Panc1 (cell line): Measurements from ENCODE around the gene PGM5.
"Not testable (repeated sequence)": the region's sequence is repeated elsewhere in the genome, so short reads cannot be mapped to it uniquely, and the experiment has no call there.

Experiments used
- CTCF ChIP-seq: fragments of 450-650 bp; IDR thresholded peaks from 2 replicates; pipeline ENCODE4 v1.5.1; 2017; ENCODE audit warnings: mild to moderate bottlenecking
- POLR2AphosphoS5 ChIP-seq: IDR thresholded peaks from 2 replicates; pipeline ENCODE4 v1.6.1; 2012; ENCODE audit warnings: mild to moderate bottlenecking, low read depth, low read length, moderate library complexity
- SIN3A ChIP-seq: IDR thresholded peaks from 2 replicates; pipeline ENCODE4 v1.6.1; 2012; ENCODE audit warnings: low read depth, mild to moderate bottlenecking, low read length, moderate library complexity, borderline replicate concordance; ENCODE audit not compliant: insufficient read depth
- TCF7L2 ChIP-seq: IDR thresholded peaks from 2 replicates; pipeline ENCODE4 v1.6.1; 2011; ENCODE audit warnings: mild to moderate bottlenecking, low read depth, low read length, inconsistent platforms
- TF ChIP-seq, protein P1 (sequence below), 2 experiments: IDR thresholded peaks; 2 replicates each; pipeline ENCODE4 v1.6.1; 2011 to 2012; ENCODE audit warnings: low read depth in 2 of 2, control low read depth in 1 of 2, low read length in 1 of 2, mild to moderate bottlenecking in 1 of 2, moderate library complexity in 1 of 2; ENCODE audit not compliant: insufficient read depth in 1 of 2

GRCh38 chr9:68375789-68376188 is 19.4 kb downstream of the PGM5 start:
- TF ChIP-seq CTCF, POLR2AphosphoS5, TCF7L2, SIN3A: not testable (repeated sequence)
- TF ChIP-seq, protein P1, sequence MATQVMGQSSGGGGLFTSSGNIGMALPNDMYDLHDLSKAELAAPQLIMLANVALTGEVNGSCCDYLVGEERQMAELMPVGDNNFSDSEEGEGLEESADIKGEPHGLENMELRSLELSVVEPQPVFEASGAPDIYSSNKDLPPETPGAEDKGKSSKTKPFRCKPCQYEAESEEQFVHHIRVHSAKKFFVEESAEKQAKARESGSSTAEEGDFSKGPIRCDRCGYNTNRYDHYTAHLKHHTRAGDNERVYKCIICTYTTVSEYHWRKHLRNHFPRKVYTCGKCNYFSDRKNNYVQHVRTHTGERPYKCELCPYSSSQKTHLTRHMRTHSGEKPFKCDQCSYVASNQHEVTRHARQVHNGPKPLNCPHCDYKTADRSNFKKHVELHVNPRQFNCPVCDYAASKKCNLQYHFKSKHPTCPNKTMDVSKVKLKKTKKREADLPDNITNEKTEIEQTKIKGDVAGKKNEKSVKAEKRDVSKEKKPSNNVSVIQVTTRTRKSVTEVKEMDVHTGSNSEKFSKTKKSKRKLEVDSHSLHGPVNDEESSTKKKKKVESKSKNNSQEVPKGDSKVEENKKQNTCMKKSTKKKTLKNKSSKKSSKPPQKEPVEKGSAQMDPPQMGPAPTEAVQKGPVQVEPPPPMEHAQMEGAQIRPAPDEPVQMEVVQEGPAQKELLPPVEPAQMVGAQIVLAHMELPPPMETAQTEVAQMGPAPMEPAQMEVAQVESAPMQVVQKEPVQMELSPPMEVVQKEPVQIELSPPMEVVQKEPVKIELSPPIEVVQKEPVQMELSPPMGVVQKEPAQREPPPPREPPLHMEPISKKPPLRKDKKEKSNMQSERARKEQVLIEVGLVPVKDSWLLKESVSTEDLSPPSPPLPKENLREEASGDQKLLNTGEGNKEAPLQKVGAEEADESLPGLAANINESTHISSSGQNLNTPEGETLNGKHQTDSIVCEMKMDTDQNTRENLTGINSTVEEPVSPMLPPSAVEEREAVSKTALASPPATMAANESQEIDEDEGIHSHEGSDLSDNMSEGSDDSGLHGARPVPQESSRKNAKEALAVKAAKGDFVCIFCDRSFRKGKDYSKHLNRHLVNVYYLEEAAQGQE (IDR thresholded peaks at IDR 0.05; ENCODE audit: insufficient read depth in 1 of 2, low read depth in 2 of 2, low read length in 1 of 2), result not testable (repeated sequence)
